Hematopoietic multipotent progenitor cell treated with erythropoietin and hydrocortisone succinate and interleukin-3 and kit ligand, for 8 days (in vitro differentiated cells): ENCODE results near the gene TSNAX.
A peak's percentile ranks its signal among the peaks of the same experiment; 100 is the strongest.
"Not testable (repeated sequence)": the region's sequence is repeated elsewhere in the genome, so short reads cannot be mapped to it uniquely, and the experiment has no call there.

ENCODE experiments used
- DNase-seq: peaks from one replicate; pipeline ENCODE4 v3.0.0-alpha.2; 2015

TSNAX gene

DNA sequence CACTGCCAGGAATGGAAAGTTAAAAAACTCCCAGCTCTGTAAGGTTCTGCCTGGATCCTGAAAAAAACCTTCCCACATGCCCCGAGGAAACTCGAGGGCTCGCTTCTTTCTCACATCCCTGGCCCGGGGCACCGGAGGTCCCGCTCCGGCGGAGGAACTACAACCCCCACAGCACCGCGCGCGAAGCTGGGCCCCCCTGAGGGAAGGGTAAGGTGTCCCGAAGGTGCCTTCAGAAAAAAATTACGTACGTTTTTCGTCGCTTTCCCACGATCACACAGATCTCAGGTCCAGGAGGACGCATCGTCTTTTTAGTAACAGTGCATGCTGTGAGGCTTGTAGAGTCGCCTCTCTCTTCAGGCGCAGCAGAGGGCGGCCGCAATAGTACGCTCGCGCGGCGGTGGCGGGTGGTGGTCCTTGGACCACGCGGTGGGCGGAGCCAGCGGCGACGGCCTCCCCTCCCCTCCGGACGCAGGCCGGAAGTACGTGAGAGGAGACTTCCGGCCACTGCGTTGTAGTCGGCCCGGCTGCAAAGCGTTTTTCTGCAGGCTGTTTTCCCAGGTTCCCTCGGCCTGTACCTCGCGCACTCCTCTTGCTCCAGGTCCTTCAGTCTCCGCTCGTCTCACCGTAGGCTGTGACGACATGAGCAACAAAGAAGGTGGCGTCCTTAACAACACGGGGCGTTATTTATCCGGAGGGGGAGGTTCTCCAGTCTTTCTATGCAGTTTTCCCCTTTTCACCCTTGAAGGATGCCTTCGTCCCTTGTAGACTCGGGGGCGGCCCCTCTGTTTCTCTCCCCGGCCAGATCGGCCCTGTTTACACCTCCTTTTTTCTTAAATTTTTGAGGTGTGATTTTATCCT is at the start of gene TSNAX:
TSNAX (plus strand) TSS at position 498 of the 858 bp plus-strand sequence; CDS start at position 640, 142 bp downstream.
- peak; percentile 93 for DNase-seq

GRCh38 chr1:231478811-231479210 is 49.7 kb upstream of the TSNAX start:
- DNase-seq: no peak

DNA sequence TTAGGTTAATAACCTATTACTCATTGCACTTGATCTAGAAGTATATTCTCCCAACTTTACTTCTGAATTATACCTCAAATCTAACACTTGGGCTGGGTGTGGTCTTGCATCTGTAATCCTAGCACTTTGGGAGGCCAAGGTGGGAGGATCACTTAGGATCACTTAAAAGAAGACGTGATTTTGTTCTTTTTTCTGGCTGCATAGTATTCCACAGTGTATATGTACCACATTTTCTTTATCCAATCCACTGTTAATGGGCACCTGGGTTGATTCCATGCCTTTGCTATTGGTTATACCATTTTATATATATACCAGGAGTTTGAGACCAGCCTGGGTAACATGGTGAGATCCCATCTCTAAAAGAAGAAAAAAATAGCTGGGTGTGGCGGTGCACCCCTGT is 48.5 kb upstream of the TSNAX start:
- no peak for DNase-seq

- no peak for DNase-seq
Observed at GRCh38 chr1:231481289-231481688, 47.2 kb upstream of the TSNAX start.

DNA sequence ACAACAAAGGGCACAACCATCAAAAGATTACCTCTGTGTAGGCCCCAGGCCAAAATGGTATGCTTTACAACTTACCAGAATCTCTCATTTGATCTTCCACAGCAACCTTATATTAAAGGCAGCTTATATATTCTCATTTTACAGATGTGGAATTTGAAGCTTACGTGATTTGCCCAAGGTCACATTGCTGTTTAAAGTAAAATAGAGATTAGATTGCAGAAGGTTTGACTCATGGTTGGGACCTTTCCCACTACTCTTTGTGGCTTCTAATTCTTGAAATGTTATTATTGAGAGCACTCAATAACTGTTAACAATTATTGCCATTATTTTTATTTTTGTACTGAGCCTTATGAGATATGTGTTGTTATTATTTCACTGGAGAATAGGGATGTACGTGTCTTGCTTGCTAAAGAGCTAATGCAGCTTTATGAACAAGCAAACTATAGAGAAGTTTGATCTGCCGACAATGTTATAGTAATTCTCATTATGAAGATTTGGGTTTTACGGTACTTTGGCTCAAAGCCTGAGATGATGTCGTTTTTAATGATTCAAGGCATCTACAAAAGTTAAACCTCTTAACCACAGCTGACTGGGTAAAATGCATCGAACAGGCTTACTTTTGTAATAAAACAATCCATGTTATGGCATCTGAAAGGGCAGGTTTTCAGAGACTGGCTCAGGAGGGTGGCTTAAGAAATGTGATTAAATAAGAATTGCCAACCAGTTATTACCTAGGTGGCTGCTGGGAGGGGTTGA is 43.3 kb upstream of the TSNAX start:
- DNase-seq: no peak

DNA sequence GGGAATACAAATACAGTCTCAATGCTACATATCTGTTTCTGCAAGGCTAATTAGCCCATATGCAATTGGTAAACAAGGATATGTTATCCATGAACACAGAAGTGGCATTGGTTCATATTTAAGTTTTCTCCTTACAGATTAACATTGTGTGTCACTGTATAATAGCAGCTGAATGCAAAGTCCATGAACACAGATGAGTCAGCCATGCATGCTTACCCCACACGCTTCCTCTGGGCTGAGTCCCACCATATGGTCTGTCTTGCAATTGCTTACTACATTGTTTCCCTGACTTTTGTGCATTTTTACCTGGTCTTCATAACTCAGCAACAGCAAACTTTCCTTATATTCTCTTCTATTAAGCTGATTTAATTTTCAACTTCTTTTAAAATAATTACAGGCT is 41.5 kb upstream of the TSNAX start:
- no peak for DNase-seq

DNA sequence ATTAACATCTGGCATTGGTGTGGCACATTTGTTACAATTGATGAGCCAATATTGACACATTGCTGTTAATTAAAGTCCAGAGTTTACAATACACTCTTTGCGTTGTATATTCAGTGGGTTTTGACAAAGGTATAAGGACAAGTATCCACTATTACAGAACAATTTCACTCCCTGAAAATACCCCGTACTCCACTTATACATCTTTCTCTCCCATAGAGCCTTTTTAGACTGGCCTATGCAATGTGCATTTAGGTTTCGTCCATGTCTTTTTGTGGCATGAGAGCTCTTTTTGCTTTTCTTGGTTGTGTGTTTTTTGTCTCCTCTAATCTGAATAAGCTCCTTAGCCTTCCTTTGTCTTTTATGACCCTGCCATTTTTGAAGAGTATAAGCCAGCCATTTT is 40.6 kb upstream of the TSNAX start:
- DNase-seq: no peak

GRCh38 chr1:231493421-231494185 is 34.9 kb upstream of the TSNAX start:
- no peak for DNase-seq

DNA sequence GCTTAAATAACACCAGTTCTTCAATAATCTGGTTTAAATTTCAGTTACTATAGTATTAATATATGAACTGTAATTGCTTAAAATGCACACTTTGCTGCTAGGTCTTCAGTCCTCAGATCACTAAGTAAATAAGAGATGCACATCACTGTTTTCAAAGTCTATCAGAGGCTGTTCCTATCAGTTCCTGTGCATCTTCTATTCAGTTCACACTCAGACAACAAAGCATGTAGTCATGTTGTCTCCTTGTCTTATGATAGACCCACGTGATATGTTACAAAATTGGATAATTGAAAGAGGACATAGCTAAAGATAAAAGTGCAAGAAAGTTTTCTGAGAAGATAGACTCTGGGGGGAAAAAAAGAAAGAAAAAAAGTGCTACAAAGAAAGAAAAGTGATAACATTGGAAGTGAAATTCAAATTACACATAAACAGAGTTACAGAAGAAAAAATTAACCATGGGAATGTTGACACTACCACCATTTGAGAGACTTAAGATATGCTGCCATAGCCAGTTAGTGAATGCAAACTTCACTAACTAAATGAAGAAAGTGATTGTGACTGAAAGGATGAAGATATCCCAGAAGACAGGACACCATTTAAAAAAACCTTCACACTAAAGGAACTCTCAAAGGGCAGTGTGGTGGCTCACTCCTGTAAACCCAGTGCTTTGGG is 33.9 kb upstream of the TSNAX start:
- no peak for DNase-seq

DNA sequence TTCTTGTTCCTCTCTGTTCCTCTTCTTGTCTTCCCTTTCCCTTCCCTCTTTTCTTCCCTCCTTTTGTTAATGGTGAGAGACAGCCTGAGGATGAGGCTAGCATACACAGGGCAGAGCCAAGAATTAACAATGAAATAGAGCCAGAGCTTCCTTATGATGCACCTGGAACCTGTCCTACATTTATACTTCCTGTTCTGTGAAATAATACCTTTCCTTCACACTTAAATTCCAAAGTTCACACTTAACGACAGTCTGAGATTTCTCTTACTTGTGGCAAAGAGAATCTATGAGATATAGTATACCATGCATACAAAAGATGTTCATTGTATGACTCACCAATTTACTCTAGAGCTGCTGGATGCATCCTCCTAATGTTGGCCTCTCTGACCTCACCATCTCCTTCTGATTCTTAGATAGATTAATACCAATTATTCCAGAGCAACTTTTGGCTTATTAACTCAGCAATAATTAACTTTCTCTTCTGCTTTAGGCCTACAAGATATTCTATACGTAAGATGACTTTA is 30.8 kb upstream of the TSNAX start:
- no peak for DNase-seq

GRCh38 chr1:231499148-231499763 is 29.2 kb upstream of the TSNAX start:
- DNase-seq: no peak

DNA sequence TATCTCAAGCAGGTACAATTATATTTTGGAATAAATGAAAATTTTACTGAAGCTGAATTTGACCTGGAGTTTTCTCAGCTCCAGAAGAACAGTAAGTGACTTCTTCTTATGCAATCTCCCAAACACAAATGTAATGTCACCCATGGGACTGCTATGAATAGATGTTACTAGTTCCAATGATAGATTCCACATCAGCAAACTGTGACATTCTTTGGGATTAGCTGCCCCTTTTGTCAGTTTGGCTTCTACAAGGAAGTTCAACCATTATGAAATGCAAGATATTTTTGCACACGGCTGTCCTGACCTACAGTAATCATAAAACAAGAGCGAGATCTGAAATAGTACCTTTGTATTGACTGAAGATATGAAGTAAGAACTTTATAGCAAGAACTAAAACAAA is 27.8 kb upstream of the TSNAX start:
- no peak for DNase-seq

DNA sequence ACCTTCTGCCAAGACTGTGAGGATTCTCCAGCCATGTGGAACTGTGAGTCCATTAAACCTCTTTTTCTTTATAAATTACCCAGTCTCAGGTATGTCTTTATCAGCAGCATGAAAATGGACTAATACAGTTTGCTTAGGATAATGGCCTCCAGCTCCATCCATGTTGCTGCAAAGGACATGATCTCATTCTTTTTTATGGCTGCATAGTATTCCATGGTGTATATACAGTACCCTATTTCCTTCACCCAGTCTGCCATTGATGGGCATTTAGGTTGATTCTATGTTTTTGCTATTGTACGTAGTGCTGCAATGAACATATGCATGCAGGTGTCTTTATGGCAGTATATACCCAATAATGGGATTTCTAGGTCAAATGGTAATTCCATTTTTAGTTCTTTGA is 25.3 kb upstream of the TSNAX start:
- not testable (repeated sequence) for DNase-seq

GRCh38 chr1:231507476-231508355 is 20.8 kb upstream of the TSNAX start:
- DNase-seq: no peak

DNA sequence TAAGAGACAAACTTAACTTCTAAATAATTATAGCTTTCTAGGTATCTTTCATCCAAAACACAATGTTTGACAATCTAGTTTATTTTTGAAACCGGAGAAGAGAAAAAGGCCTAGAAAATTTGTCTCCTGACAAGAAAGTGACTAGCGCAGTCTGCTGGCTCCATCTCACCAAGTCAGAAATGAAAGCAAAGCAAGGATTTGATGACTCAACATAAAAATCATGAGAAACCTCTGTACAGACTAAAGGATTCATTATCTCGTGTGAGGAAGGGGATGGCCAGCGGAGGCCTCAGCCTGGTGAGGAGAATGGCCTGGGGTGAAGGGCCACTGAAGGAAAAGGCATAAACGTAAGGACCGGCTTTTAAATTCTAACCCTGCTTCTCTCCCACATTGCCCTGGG is 20.0 kb upstream of the TSNAX start:
- no peak for DNase-seq

- DNase-seq: no peak
Observed at GRCh38 chr1:231508941-231509340, 19.5 kb upstream of the TSNAX start.

GRCh38 chr1:231512147-231512698 is 16.2 kb upstream of the TSNAX start:
- no peak for DNase-seq

- DNase-seq: no peak
Observed at GRCh38 chr1:231515748-231516147, 12.7 kb upstream of the TSNAX start.

DNA sequence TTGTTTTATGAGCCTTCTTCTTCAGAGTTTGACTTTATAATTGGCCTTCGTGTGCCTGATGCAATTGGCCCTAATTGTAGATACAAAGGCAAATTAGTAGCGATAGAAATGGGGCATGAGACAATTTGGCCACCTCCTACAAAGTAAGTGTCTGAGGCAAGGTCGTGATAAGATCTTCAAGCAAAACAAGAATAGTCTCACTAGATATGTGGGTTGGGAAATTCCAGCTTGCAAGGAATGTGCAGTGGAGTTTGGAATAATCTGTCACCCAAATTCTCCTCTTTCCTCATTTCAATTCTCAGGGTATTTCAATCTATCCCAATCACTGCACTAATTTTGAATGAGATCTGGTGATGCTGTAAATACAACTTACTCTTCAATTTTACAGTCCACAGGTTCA is 11.4 kb upstream of the TSNAX start:
- no peak for DNase-seq

- DNase-seq: no peak
Observed at GRCh38 chr1:231518485-231519034, 9.9 kb upstream of the TSNAX start.
